Left lung (tissue), 10 donors: ENCODE results near the gene ABHD16A. TPM values are rescaled to one million over a fixed set of nuclear protein-coding genes. Genes with fewer than 3 reads are reported as not detected.
A peak's percentile ranks its signal among the peaks of the same experiment; 100 is the strongest.

ENCODE experiments used
- ATAC-seq: fragments of 200-7000 bp; cut with Tn5 transposase; one replicate; pipeline ENCODE4 v1.9.1; 2020; ENCODE audit warnings: moderate library complexity
- DNase-seq, 4 donors: peaks; one replicate each; pipeline ENCODE4 v3.0.0-alpha.2; 2013 to 2020
- H3K27ac ChIP-seq, 2 donors: fragments of 200-600 bp; sonication (generic) in 1 of 2; one replicate each; pipeline versions ENCODE4 v1.5.0 to v1.8.0; 2020 to 2021
- H3K27me3 ChIP-seq, 2 donors: fragments of 200-600 bp; sonication (generic) in 1 of 2; one replicate each; pipeline versions ENCODE4 v1.5.0 to v1.8.0; 2020 to 2021
- H3K36me3 ChIP-seq, 2 donors: fragments of 200-600 bp; sonication (generic) in 1 of 2; one replicate each; pipeline versions ENCODE4 v1.5.0 to v1.8.0; 2020 to 2021
- H3K4me1 ChIP-seq, 2 donors: fragments of 200-600 bp; one replicate each; pipeline ENCODE4 v1.8.0; 2021
- H3K4me3 ChIP-seq, 2 donors: fragments of 200-600 bp; sonication (generic) in 1 of 2; one replicate each; pipeline versions ENCODE4 v1.5.0 to v1.8.0; 2020 to 2021; ENCODE audit warnings: mild to moderate bottlenecking in 1 of 2
- H3K9me3 ChIP-seq, 2 donors: fragments of 200-600 bp; sonication (generic) in 1 of 2; one replicate each; pipeline versions ENCODE4 v1.5.0 to v1.8.0; 2020 to 2021
- intact Hi-C, 2 donors: fragments of 100-400 bp; cut with DNase I; formaldehyde crosslinking; loops; one replicate each; pipeline versions ENCODE4 v1.11.2 to v1.14.2; 2022
- polyA plus RNA-seq, 6 donors: library from polyadenylated mRNA; unstranded; fragments of 120-200 nt; gene quantifications; one replicate each; pipeline ENCODE4 v1.2.1, GENCODE V29; 2013; ENCODE audit not compliant: insufficient read length in 6 of 6
- total RNA-seq, 2 donors: library from RNA; stranded (reverse); fragmentation: NEBNext Ultra II Directional; extraction: Animal tissue kit (Norgen Biotek cat#: 25700); gene quantifications; one replicate each; pipeline ENCODE4 v1.2.1, GENCODE V29; 2021
- TF ChIP-seq, protein P1 (sequence below), 2 donors: fragments of 200-600 bp; sonication (generic) in 1 of 2; IDR thresholded peaks; one replicate each; pipeline versions ENCODE4 v1.5.0 to v1.8.0; 2021; ENCODE audit warnings: antibody characterized with exemption in 2 of 2
- donor health status: DM: no; HTN: yes; CAD: no.
- donor health status: DM: no; HTN: no; CAD: no.

Gene ABHD16A
- total and polyA plus RNA-seq, 8 donors, result 53.6 to 63.9 (median 58.1) TPM

DNA sequence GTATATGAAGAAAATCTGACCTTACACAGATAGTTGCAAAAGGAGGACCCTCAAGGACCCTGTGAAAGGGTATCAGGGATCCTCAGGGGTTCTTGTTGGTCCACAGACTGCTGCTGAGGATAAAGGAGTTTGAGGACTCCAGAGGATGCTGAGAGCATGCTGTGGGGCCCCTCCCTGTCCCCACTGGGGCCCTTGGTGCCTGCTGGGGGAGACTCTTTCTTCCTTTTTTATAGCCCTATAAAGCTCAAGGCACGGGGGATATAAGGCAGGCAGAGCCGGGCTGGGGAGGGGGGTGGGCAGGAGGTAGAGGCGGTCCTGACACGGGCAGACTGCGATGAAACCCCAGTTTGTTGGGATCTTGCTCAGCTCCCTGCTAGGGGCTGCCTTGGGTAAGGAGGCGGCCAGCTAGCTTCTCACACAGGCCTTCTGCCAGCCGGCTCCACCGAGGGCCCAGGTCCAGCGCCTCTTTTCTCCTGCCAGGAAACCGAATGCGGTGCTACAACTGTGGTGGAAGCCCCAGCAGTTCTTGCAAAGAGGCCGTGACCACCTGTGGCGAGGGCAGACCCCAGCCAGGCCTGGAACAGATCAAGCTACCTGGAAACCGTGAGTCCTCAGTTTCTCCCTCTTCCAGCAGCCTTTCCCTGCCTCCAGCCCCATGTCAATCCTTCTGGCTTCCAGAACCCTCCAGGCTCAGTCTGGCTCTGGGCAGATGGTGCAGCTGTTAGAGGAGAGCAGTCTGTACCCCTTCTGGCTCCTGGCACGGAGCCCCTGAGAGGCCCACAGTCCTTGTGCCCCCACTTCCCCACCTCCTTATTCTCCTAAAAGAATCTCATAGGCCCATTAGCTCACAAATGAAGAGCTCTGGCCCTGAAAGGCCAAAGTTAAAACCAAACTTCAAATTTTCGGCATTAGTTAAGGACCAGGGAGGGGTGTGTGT is 12.2 kb upstream of the ABHD16A start, which contains the start of gene LY6G6D:
Gene LY6G6D, plus strand, starts transcription at position 327 of the 937 bp plus-strand sequence. Its CDS starts 8 bp downstream, at position 335.
- peak in 1 of 4 donors; percentile 66 for DNase-seq
- intact Hi-C loops, result no loop called here
- Histone ChIP-seq H3K27ac (no peak within 1 kb of the TSS), H3K27me3 (no peaks in the 10 kb centered on the region), H3K36me3 (no peaks in the 10 kb centered on the region), H3K9me3 (no peaks in the 10 kb centered on the region), H3K4me1 (peaks cover 0 to 12% of the 10 kb centered on the region in 2 donors), H3K4me3 (no peak within 1 kb of the TSS)
- TF ChIP-seq, protein P1, sequence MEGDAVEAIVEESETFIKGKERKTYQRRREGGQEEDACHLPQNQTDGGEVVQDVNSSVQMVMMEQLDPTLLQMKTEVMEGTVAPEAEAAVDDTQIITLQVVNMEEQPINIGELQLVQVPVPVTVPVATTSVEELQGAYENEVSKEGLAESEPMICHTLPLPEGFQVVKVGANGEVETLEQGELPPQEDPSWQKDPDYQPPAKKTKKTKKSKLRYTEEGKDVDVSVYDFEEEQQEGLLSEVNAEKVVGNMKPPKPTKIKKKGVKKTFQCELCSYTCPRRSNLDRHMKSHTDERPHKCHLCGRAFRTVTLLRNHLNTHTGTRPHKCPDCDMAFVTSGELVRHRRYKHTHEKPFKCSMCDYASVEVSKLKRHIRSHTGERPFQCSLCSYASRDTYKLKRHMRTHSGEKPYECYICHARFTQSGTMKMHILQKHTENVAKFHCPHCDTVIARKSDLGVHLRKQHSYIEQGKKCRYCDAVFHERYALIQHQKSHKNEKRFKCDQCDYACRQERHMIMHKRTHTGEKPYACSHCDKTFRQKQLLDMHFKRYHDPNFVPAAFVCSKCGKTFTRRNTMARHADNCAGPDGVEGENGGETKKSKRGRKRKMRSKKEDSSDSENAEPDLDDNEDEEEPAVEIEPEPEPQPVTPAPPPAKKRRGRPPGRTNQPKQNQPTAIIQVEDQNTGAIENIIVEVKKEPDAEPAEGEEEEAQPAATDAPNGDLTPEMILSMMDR (IDR thresholded peaks at IDR 0.05), result no peak
- no peak for ATAC-seq

DNA sequence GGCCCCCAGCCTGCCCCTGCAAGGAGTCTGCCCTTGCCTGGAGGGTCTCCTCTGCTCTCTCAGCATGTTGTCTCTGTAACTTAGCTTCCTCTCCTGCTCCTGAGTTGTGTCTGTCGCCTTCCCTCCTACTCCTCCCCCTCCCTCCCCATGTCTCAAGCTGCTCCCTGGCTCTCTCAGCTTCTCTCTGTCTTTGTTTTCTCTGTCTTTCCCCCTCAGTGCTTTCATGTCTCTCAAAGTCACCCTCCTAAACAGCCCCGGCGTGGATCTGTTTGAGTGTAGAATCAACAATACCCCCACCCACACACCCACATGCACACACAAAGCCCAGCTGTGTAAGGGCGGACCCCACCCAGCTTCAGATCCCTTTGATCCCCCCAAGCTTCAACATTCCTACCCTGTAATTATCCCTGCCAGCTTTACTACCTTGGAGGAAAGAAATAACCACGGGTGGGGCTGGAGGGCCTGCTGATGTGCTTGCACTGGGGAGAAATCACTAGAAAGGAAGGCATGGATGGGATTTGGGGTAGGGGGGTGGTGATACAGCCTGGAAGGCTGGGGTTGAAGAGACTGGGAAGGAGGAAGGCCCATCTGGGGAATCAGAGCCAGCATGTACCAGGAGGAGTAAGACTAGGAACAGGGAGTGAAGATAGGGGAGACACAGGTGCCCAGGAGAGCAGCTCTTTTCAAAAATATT is 11.0 kb upstream of the ABHD16A start:
- Histone ChIP-seq H3K27me3 (no peaks in the 10 kb centered on the region), H3K4me1 (peaks cover 0 to 12% of the 10 kb centered on the region in 2 donors), H3K36me3 (no peaks in the 10 kb centered on the region), H3K27ac (no peak overlapping the region), H3K9me3 (no peaks in the 10 kb centered on the region), H3K4me3 (no peak overlapping the region)
- no peak for ATAC-seq
- intact Hi-C loops, result no loop called here
- DNase-seq, result no peak
- TF ChIP-seq, protein P1 (IDR thresholded peaks at IDR 0.05), result no peak

DNA sequence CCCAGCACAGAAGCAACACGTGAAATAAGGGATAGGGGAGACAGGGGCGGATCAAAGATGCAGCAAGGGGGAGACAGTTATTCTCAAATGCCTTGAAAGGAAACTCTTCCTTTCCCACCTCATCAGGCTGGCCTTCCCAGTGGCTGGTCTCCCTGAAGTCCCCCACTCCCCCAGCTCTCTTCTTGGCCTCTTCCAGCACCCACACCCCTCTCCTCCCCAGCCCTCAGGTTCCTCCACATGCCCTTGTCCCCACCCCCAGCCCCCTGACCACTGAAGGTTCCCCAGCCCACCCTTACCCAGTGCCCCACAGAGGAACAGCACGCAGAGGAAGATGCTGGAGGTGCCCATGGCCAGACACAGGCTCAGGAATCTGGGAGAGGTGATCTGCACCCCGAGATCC is 10.3 kb upstream of the ABHD16A start:
- H3K9me3 ChIP-seq, result no peaks in the 10 kb centered on the region
- no peaks in the 10 kb centered on the region for H3K27me3 ChIP-seq
- TF ChIP-seq, protein P1 (IDR thresholded peaks at IDR 0.05), result no peak
- DNase-seq (no peak), ATAC-seq (no peak)
- H3K4me1 ChIP-seq, result peaks cover 0 to 12% of the 10 kb centered on the region in 2 donors
- H3K36me3 ChIP-seq, result no peaks in the 10 kb centered on the region
- no peak overlapping the region for H3K4me3 ChIP-seq
- intact Hi-C loops, result no loop called here
- H3K27ac ChIP-seq, result no peak overlapping the region

DNA sequence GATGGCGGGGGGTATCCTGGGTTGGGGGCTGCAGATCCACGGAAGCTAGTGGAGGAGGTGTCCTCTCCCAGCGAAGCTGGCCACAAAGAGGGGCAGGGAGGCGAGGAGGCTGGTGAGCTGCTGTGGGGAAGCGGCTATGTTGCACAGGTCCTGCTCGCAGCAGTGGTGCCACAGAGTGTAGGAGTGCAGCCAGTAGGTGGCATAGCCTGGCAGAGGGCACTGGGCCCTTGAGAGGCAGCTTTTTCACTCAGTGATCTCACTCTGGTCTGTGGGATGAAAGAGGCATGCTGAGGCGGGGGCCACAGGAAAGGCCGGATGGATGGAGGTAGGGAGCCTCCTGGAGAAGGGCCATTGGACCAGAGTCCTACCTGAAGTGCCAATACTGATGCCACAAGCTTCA is 9.2 kb upstream of the ABHD16A start:
- Histone ChIP-seq H3K4me1 (peaks cover 0 to 12% of the 10 kb centered on the region in 2 donors), H3K27ac (no peak overlapping the region), H3K36me3 (no peaks in the 10 kb centered on the region), H3K27me3 (no peaks in the 10 kb centered on the region), H3K4me3 (no peak overlapping the region), H3K9me3 (no peaks in the 10 kb centered on the region)
- no peak for DNase-seq
- TF ChIP-seq, protein P1 (IDR thresholded peaks at IDR 0.05), result no peak
- intact Hi-C loops, result no loop called here
- ATAC-seq, result peak; percentile 68

DNA sequence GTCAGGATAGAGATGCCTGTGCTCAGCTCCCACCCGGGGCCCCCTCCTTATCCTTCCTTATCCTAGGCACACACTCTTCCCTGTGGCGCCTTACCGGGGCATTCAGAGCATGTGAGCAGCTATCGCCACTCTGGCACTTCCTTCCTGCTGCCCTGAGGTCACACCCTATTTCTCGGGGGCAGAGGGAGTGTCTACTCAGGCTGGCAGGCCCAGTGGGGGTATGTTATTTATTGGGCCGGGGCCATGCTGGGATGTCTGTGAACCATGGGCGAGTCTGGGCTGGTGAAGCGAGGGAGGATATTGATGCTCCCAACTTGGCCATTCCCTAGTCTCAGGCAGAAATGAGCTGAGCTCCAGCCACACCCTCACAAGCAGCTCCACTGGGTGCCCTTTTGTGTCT is 8.1 kb upstream of the ABHD16A start:
- DNase-seq, result peak in 1 of 4 donors; percentile 53
- Histone ChIP-seq H3K27ac (no peak overlapping the region), H3K36me3 (no peaks in the 10 kb centered on the region), H3K4me1 (peaks cover 0 to 12% of the 10 kb centered on the region in 2 donors), H3K27me3 (no peaks in the 10 kb centered on the region), H3K4me3 (no peak overlapping the region), H3K9me3 (no peaks in the 10 kb centered on the region)
- intact Hi-C loops, result no loop called here
- TF ChIP-seq, protein P1 (IDR thresholded peaks at IDR 0.05), result no peak
- peak; percentile 64 for ATAC-seq
